Measurements from ENCODE around the gene GPC5. TPM values are rescaled to one million over a fixed set of nuclear protein-coding genes. Genes with fewer than 3 reads are reported as not detected.

GPC5 gene
- polyA plus RNA-seq, 2 of the 4 experiments (the other 2 are of a cell fraction): not detected

DNA sequence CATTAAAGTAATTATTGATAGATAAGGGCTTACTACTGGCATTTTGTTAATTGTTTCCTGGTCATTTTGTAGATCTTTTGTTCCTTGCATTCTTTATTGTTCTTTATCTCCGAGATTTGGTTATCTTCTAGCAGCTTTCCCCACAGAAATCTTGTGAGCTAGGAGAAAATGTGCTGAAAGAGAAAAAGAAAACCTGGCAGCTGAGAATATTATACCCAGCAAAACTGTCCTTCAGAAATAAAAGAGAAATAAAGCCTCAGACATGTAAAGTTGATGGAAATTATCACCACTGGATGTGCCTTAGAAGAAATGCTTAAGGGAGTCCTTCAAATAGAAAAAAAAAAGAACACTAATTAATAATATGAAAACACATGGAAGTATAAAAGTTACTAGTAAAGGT is 1363.3 kb downstream of the GPC5 start:
- FAIRE-seq (no peak), DNase-seq (ENCODE audit: low read depth in 1 of 2, low spot score in 1 of 2) (no peak), ATAC-seq (no peak)
- 11% methylated on average over 1 of the region's 1 CpG for WGBS (ENCODE audit: missing lambda C conversion rate)
- POLR2A ChIA-PET: no interaction called here
- Histone ChIP-seq H3K27ac (no peak overlapping the region), H3K9me3 (no peaks in the 10 kb centered on the region), H3K4me2 (no peak overlapping the region), H3K4me1 (no peaks in the 10 kb centered on the region), H3K4me3 (no peak overlapping the region)
- TF ChIP-seq CEBPB (IDR thresholded peaks at IDR 0.05): no peak
- CTCF ChIA-PET: no interaction called here

DNA sequence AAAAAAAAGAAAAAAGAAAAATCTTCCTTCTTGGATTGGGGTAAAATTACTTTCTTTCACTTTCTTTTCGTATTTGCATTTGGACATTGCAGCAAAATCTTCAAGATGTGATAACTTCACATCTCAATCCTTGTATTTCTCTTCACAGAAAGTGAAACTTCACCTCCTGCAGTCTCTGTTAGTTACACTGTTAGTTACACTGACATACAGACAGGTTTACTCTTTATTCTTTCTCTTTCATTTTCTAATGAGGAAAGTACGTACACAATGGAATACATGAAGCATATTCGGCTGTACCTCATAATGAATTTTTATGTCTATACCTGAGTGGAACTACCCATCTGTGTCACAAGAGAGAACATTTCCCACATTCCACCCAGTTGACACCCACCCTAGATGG is 1369.0 kb downstream of the GPC5 start:
- 34% methylated on average over 3 of the region's 3 CpGs for WGBS (ENCODE audit: missing lambda C conversion rate)
- TF ChIP-seq EHF (CRISPR knock-in tag; IDR thresholded peaks at IDR 0.05) (no peak), RFX5 (IDR thresholded peaks at IDR 0.05) (no peak), SREBF2 (IDR thresholded peaks at IDR 0.05) (no peak), FOSB (CRISPR knock-in tag; IDR thresholded peaks at IDR 0.05) (no peak), RAD21 (conservative IDR thresholded peaks at IDR 0.05 in 1 of 2, IDR thresholded peaks at IDR 0.05 in 1 of 2) (no peak), ESRRA (IDR thresholded peaks at IDR 0.05; ENCODE audit: borderline replicate concordance, low read length) (no peak), JUNB (IDR thresholded peaks at IDR 0.05) (no peak)
- TF ChIP-seq, protein P1, sequence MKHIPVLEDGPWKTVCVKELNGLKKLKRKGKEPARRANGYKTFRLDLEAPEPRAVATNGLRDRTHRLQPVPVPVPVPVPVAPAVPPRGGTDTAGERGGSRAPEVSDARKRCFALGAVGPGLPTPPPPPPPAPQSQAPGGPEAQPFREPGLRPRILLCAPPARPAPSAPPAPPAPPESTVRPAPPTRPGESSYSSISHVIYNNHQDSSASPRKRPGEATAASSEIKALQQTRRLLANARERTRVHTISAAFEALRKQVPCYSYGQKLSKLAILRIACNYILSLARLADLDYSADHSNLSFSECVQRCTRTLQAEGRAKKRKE (CRISPR knock-in tag; IDR thresholded peaks at IDR 0.05; ENCODE audit: low read depth): no peak
- Histone ChIP-seq H3K4me1 (no peaks in the 10 kb centered on the region), H3K4me3 (no peak overlapping the region), H3K9me3 (no peaks in the 10 kb centered on the region), H3K4me2 (peak overlapping the region; percentile 17; the same call in 1 of the 3 replicates), H3K27ac (no peak overlapping the region)
- ChIA-PET CTCF (no interaction called here), POLR2A (no interaction called here)
- no peak for DNase-seq (ENCODE audit: low read depth in 1 of 2, low spot score in 1 of 2)
- no peak for FAIRE-seq
- no peak for ATAC-seq

DNA sequence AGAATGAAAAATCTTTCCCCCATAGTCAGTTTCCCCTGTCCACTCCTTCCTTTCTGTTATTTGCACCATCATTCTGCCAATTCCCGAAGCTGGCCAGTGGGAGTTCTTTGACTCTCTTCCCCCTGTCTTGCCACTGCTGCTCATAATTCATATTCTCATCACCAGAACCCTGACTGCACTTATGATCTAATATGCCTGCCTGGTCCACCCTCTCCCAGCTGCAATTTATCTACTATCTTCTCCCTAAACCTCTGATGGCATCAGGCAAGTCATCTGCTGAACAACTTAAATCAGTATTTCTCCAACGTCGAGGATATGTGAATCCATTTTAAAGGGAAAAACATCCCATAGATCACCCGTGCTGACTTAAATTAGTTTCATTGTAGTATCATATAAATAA is 1370.2 kb downstream of the GPC5 start:
- H3K4me2 ChIP-seq: no peak overlapping the region
- no peaks in the 10 kb centered on the region for H3K9me3 ChIP-seq
- CTCF ChIA-PET: interaction anchor here (0.7 kb wide), 1 partner anchor 1247 kb away, joined by 3 read pairs; no protein-coding TSS in a partner anchor
- DNase-seq (ENCODE audit: low read depth in 1 of 2, low spot score in 1 of 2): no peak
- no peaks in the 10 kb centered on the region for H3K4me1 ChIP-seq
- POLR2A ChIA-PET: no interaction called here
- TF ChIP-seq TP53 (CRISPR knock-in tag; IDR thresholded peaks at IDR 0.05) (no peak), FOXS1 (CRISPR knock-in tag; IDR thresholded peaks at IDR 0.05) (no peak)
- TF ChIP-seq, protein P2, sequence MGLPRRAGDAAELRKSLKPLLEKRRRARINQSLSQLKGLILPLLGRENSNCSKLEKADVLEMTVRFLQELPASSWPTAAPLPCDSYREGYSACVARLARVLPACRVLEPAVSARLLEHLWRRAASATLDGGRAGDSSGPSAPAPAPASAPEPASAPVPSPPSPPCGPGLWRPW (IDR thresholded peaks at IDR 0.05): no peak
- 29% methylated on average over 4 of the region's 4 CpGs for WGBS (ENCODE audit: missing lambda C conversion rate)
- no peak overlapping the region for H3K27ac ChIP-seq
- H3K4me3 ChIP-seq: no peak overlapping the region
- FAIRE-seq: no peak
- ATAC-seq: no peak

DNA sequence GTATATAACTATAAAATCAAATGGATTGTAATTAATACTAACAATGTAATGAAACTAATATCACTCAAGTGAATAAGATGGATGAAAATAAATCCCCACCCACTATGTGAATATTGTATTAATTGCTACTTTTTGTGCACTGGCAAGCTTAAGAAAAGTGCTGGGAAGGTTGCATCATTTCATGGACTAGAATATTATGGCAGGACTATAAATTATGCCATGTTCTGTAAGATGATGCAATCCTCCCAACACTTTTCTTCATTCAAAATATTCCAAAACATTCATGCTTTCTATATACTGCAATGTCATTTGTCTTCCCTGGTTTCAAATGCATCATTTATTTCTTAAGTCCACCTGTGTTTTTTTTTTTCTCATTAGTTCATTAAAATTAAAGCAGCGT is 1370.6 kb downstream of the GPC5 start:
- TF ChIP-seq MYC (IDR thresholded peaks at IDR 0.05; ENCODE audit: borderline replicate concordance, low read length): no peak
- 23% methylated on average over 1 of the region's 1 CpG for WGBS (ENCODE audit: missing lambda C conversion rate)
- POLR2A ChIA-PET: no interaction called here
- Histone ChIP-seq H3K4me1 (no peaks in the 10 kb centered on the region), H3K9me3 (no peaks in the 10 kb centered on the region), H3K4me3 (no peak overlapping the region), H3K27ac (no peak overlapping the region), H3K4me2 (no peak overlapping the region)
- CTCF ChIA-PET: interaction anchor here (0.7 kb wide), 1 partner anchor 1247 kb away, joined by 3 read pairs; no protein-coding TSS in a partner anchor
- no peak for DNase-seq (ENCODE audit: low read depth in 1 of 2, low spot score in 1 of 2)
- no peak for FAIRE-seq
- no peak for ATAC-seq

DNA sequence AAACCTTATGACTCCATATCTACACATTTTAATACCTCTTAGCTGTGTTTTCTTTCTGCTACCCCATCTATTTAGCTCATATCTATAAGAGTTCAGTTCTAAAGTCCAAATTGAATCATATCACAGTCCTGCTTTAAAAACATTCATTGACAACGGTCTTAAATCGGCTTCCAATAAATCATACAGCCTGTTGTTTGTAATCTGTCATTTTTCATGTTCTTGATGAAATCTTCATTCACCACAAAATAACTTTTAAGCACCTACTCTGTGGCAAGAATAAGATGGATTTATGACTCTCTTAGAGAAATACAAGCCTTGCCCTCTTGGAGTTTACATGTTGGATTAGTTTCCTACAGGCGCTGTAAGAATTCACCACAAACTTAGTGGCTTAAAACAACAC is 1377.2 kb downstream of the GPC5 start:
- ChIA-PET POLR2A (no interaction called here), CTCF (no interaction called here)
- WGBS (ENCODE audit: missing lambda C conversion rate): 18% methylated on average over 3 of the region's 3 CpGs
- TF ChIP-seq KDM5A (IDR thresholded peaks at IDR 0.05) (no peak), ZNF302 (CRISPR knock-in tag; IDR thresholded peaks at IDR 0.05) (no peak), RCOR1 (IDR thresholded peaks at IDR 0.05; ENCODE audit: low read depth, low read length) (no peak), TP53 (CRISPR knock-in tag; IDR thresholded peaks at IDR 0.05) (no peak), HOXB5 (CRISPR knock-in tag; IDR thresholded peaks at IDR 0.05) (no peak), HDAC2 (IDR thresholded peaks at IDR 0.05) (no peak)
- TF ChIP-seq, protein P1 (CRISPR knock-in tag; IDR thresholded peaks at IDR 0.05; ENCODE audit: low read depth): no peak
- TF ChIP-seq, protein P3, sequence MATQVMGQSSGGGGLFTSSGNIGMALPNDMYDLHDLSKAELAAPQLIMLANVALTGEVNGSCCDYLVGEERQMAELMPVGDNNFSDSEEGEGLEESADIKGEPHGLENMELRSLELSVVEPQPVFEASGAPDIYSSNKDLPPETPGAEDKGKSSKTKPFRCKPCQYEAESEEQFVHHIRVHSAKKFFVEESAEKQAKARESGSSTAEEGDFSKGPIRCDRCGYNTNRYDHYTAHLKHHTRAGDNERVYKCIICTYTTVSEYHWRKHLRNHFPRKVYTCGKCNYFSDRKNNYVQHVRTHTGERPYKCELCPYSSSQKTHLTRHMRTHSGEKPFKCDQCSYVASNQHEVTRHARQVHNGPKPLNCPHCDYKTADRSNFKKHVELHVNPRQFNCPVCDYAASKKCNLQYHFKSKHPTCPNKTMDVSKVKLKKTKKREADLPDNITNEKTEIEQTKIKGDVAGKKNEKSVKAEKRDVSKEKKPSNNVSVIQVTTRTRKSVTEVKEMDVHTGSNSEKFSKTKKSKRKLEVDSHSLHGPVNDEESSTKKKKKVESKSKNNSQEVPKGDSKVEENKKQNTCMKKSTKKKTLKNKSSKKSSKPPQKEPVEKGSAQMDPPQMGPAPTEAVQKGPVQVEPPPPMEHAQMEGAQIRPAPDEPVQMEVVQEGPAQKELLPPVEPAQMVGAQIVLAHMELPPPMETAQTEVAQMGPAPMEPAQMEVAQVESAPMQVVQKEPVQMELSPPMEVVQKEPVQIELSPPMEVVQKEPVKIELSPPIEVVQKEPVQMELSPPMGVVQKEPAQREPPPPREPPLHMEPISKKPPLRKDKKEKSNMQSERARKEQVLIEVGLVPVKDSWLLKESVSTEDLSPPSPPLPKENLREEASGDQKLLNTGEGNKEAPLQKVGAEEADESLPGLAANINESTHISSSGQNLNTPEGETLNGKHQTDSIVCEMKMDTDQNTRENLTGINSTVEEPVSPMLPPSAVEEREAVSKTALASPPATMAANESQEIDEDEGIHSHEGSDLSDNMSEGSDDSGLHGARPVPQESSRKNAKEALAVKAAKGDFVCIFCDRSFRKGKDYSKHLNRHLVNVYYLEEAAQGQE (IDR thresholded peaks at IDR 0.05): no peak
- TF ChIP-seq, protein P4, sequence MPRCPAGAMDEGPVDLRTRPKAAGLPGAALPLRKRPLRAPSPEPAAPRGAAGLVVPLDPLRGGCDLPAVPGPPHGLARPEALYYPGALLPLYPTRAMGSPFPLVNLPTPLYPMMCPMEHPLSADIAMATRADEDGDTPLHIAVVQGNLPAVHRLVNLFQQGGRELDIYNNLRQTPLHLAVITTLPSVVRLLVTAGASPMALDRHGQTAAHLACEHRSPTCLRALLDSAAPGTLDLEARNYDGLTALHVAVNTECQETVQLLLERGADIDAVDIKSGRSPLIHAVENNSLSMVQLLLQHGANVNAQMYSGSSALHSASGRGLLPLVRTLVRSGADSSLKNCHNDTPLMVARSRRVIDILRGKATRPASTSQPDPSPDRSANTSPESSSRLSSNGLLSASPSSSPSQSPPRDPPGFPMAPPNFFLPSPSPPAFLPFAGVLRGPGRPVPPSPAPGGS (IDR thresholded peaks at IDR 0.05): no peak

More for the DNA sequence above, 1377.2 kb downstream of the GPC5 start:
- no peak for DNase-seq (ENCODE audit: low read depth in 1 of 2, low spot score in 1 of 2)
- no peak overlapping the region for H3K27ac ChIP-seq
- no peak for ATAC-seq
- no peak overlapping the region for H3K4me2 ChIP-seq
- no peaks in the 10 kb centered on the region for H3K9me3 ChIP-seq
- FAIRE-seq: no peak
- no peaks in the 10 kb centered on the region for H3K4me1 ChIP-seq
- H3K4me3 ChIP-seq: no peak overlapping the region

Measured in A549 (cell line).